GM12878 (cell line): Measurements from ENCODE around the gene CLK2. TPM values are rescaled to one million over a fixed set of nuclear protein-coding genes. Genes with fewer than 3 reads are reported as not detected.
A peak's percentile ranks its signal among the peaks of the same experiment; 100 is the strongest.

Source experiments
- ATF7 ChIP-seq: fragments of 450-650 bp; IDR thresholded peaks from 2 replicates; pipeline ENCODE4 v1.6.1; 2016; ENCODE audit warnings: low read depth, mild to moderate bottlenecking
- BHLHE40 ChIP-seq, 2 experiments: fragments of 450-650 bp in 1 of 2; IDR thresholded peaks; 2 replicates each; pipeline ENCODE4 v1.6.1; 2011 to 2017; ENCODE audit warnings: low read depth in 2 of 2, borderline replicate concordance in 1 of 2, improper control_type of control experiment in 1 of 2, low read length in 1 of 2, mild to moderate bottlenecking in 1 of 2
- DPF2 ChIP-seq: fragments of 450-650 bp; IDR thresholded peaks from 2 replicates; pipeline ENCODE4 v1.6.1; 2017; ENCODE audit warnings: mild to moderate bottlenecking
- HDGF ChIP-seq: fragments of 450-650 bp; IDR thresholded peaks from 2 replicates; pipeline ENCODE4 v1.6.1; 2016; ENCODE audit warnings: antibody characterized with exemption
- IKZF1 ChIP-seq: fragments of 450-650 bp; conservative IDR thresholded peaks from 2 replicates; pipeline ENCODE4 v1.6.1; 2017; ENCODE audit warnings: antibody characterized with exemption, mild to moderate bottlenecking
- MXI1 ChIP-seq: fragments of 150-350 bp; IDR thresholded peaks from 2 replicates; pipeline ENCODE4 v1.6.1; 2011; ENCODE audit warnings: low read depth, mild to moderate bottlenecking, inconsistent platforms, low read length, improper control_type of control experiment
- NR2C1 ChIP-seq: fragments of 450-650 bp; IDR thresholded peaks from 2 replicates; pipeline ENCODE4 v1.6.1; 2017; ENCODE audit warnings: antibody characterized with exemption, mild to moderate bottlenecking, moderate library complexity
- NRF1 ChIP-seq: conservative IDR thresholded peaks from 2 replicates; pipeline ENCODE4 v1.6.1; 2011; ENCODE audit warnings: mild to moderate bottlenecking, low read depth, low read length, improper control_type of control experiment
- PML ChIP-seq: IDR thresholded peaks from 2 replicates; pipeline ENCODE4 v1.6.1; 2012; ENCODE audit warnings: low read length, inconsistent platforms
- RUNX3 ChIP-seq: IDR thresholded peaks from 2 replicates; pipeline ENCODE4 v1.6.1; 2012; ENCODE audit warnings: low read length, inconsistent platforms
- SIN3A ChIP-seq: IDR thresholded peaks from 2 replicates; pipeline ENCODE4 v1.6.1; 2012; ENCODE audit warnings: low read depth, low read length, improper control_type of control experiment
- STAT1 ChIP-seq: fragments of 450-650 bp; conservative IDR thresholded peaks from 2 replicates; pipeline ENCODE4 v1.6.1; 2014; ENCODE audit warnings: antibody characterized with exemption, mild to moderate bottlenecking
- TCF3 ChIP-seq: IDR thresholded peaks from 2 replicates; pipeline ENCODE4 v1.6.1; 2012; ENCODE audit warnings: low read depth, mild to moderate bottlenecking, low read length, borderline replicate concordance; ENCODE audit not compliant: insufficient read depth
- YY1 ChIP-seq: IDR thresholded peaks from 2 replicates; pipeline ENCODE4 v1.6.1; 2011; ENCODE audit warnings: low read depth, mild to moderate bottlenecking, low read length
- ZNF622 ChIP-seq: fragments of 450-650 bp; IDR thresholded peaks from 2 replicates; pipeline ENCODE4 v1.6.1; 2017; ENCODE audit warnings: mild to moderate bottlenecking, inconsistent platforms
- polyA plus RNA-seq, 11 experiments: library from polyadenylated mRNA; depleted of rRNA in 4 of 11; unstranded in 6 of 11; stranded (reverse) in 5 of 11; fragments of >200 nt; fragmentation: Nextera tagmentation in 4 of 11; fragmentation: Illumina TruSeq in 1 of 11; extraction: Ambion mirVana in 4 of 11; extraction: Trizol in 1 of 11; gene quantifications; 1 replicate in 1 of 11; 2 replicates in 10 of 11; pipeline versions ENCODE4 v1.2.1 to v1.2.3, GENCODE V29; 2011 to 2016; ENCODE audit warnings: inconsistent platforms in 2 of 11, missing spikeins in 2 of 11, low read depth in 1 of 11
- total RNA-seq, 4 experiments: library from RNA; depleted of rRNA in 3 of 4; stranded (reverse); fragments of >200 nt in 3 of 4; fragmentation: Illumina TruSeq in 1 of 4; extraction: Trizol in 1 of 4; gene quantifications; 2 replicates each; pipeline versions ENCODE4 v1.2.1 to v1.2.3, GENCODE V29; 2013 to 2021
- TF ChIP-seq, protein P1 (sequence below): fragments of 450-650 bp; IDR thresholded peaks from 2 replicates; pipeline ENCODE4 v1.6.1; 2017; ENCODE audit warnings: mild to moderate bottlenecking
- TF ChIP-seq, protein P2 (sequence below): fragments of 450-650 bp; IDR thresholded peaks from 2 replicates; pipeline ENCODE4 v1.6.1; 2017; ENCODE audit warnings: mild to moderate bottlenecking, moderate library complexity
- TF ChIP-seq, protein P3 (sequence below): fragments of 450-650 bp; IDR thresholded peaks from 2 replicates; pipeline ENCODE4 v1.6.1; 2017; ENCODE audit warnings: antibody characterized with exemption, mild to moderate bottlenecking, moderate library complexity
- TF ChIP-seq, protein P4 (sequence below): fragments of 450-650 bp; IDR thresholded peaks from 2 replicates; pipeline ENCODE4 v1.6.1; 2017; ENCODE audit warnings: mild to moderate bottlenecking, low read depth, inconsistent platforms; ENCODE audit not compliant: poor library complexity, severe bottlenecking

Gene CLK2
- total and polyA plus RNA-seq, 10 of the 15 experiments (the other 5 are each of a cell fraction or from before 2014, with no cell fraction given), result 11.1 to 83.7 (median 36.7) TPM

DNA sequence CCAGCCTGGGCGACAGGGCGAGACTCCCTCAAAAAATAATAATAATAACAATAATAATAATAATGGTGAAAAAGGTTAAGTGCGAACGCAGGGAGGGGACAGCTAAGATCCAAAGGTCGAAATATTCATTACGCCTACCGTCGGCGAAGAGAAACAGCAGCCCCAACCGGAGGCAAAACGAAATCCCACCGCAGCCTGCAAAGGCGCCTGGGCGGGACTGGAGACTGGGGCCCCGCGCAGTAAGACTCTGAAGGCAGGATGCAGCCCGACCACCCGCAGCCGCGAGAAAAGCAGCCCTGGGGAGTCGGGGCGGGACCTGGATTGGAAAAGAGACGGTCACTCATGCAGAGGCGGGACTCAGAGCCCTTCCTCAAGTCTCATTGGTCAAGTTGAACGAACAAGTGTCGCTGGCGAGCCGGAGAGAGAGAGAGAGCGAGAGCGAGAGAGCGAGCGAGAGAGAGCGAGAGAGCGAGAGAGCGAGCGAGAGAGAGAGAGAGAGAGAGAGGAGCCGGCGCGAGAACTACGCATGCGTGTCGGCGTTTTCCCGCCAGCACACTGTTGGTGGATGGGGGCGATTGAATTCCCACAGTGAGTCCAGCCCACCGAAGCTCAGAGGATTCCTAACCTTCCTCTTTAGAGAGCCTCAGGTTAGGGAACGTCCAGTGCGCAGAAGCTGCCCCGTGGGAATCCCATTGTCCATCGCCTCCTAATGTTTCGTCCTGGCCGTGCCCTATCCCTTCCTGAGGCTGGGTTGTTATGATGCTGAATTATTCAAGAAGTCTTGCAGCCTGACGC is 28.7 kb downstream of the CLK2 start (continued):
- TF ChIP-seq, protein P1, sequence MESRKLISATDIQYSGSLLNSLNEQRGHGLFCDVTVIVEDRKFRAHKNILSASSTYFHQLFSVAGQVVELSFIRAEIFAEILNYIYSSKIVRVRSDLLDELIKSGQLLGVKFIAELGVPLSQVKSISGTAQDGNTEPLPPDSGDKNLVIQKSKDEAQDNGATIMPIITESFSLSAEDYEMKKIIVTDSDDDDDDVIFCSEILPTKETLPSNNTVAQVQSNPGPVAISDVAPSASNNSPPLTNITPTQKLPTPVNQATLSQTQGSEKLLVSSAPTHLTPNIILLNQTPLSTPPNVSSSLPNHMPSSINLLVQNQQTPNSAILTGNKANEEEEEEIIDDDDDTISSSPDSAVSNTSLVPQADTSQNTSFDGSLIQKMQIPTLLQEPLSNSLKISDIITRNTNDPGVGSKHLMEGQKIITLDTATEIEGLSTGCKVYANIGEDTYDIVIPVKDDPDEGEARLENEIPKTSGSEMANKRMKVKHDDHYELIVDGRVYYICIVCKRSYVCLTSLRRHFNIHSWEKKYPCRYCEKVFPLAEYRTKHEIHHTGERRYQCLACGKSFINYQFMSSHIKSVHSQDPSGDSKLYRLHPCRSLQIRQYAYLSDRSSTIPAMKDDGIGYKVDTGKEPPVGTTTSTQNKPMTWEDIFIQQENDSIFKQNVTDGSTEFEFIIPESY, result 0 out of 2 replicates have a peak, but pooled peaks have one; percentile 27
- TF ChIP-seq MXI1 (peak; percentile 59; the same call in 1 of the 2 replicates), YY1 (peak; percentile 91), SIN3A (0 out of 2 replicates have a peak, but pooled peaks have one; percentile 69), RUNX3 (peak; percentile 73), NRF1 (peak; percentile 42), BHLHE40 (IDR thresholded peaks at IDR 0.05; ENCODE audit: borderline replicate concordance in 1 of 2, low read depth in 2 of 2, low read length in 1 of 2) (peak; percentile 78 to 92), HDGF (peak; percentile 80), ZNF622 (peak; percentile 46; the same call in 1 of the 2 replicates), TCF3 (peak; percentile 88; the same call in 1 of the 2 replicates), STAT1 (peak; percentile 96), PML (peak; percentile 97; the same call in 1 of the 2 replicates), IKZF1 (peak; percentile 98), NR2C1 (peak; percentile 60; the same call in 1 of the 2 replicates), ATF7 (peak; percentile 91), DPF2 (peak; percentile 96)
- TF ChIP-seq, protein P2, sequence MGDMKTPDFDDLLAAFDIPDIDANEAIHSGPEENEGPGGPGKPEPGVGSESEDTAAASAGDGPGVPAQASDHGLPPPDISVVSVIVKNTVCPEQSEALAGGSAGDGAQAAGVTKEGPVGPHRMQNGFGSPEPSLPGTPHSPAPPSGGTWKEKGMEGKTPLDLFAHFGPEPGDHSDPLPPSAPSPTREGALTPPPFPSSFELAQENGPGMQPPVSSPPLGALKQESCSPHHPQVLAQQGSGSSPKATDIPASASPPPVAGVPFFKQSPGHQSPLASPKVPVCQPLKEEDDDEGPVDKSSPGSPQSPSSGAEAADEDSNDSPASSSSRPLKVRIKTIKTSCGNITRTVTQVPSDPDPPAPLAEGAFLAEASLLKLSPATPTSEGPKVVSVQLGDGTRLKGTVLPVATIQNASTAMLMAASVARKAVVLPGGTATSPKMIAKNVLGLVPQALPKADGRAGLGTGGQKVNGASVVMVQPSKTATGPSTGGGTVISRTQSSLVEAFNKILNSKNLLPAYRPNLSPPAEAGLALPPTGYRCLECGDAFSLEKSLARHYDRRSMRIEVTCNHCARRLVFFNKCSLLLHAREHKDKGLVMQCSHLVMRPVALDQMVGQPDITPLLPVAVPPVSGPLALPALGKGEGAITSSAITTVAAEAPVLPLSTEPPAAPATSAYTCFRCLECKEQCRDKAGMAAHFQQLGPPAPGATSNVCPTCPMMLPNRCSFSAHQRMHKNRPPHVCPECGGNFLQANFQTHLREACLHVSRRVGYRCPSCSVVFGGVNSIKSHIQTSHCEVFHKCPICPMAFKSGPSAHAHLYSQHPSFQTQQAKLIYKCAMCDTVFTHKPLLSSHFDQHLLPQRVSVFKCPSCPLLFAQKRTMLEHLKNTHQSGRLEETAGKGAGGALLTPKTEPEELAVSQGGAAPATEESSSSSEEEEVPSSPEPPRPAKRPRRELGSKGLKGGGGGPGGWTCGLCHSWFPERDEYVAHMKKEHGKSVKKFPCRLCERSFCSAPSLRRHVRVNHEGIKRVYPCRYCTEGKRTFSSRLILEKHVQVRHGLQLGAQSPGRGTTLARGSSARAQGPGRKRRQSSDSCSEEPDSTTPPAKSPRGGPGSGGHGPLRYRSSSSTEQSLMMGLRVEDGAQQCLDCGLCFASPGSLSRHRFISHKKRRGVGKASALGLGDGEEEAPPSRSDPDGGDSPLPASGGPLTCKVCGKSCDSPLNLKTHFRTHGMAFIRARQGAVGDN, result peak; percentile 63
- TF ChIP-seq, protein P3, sequence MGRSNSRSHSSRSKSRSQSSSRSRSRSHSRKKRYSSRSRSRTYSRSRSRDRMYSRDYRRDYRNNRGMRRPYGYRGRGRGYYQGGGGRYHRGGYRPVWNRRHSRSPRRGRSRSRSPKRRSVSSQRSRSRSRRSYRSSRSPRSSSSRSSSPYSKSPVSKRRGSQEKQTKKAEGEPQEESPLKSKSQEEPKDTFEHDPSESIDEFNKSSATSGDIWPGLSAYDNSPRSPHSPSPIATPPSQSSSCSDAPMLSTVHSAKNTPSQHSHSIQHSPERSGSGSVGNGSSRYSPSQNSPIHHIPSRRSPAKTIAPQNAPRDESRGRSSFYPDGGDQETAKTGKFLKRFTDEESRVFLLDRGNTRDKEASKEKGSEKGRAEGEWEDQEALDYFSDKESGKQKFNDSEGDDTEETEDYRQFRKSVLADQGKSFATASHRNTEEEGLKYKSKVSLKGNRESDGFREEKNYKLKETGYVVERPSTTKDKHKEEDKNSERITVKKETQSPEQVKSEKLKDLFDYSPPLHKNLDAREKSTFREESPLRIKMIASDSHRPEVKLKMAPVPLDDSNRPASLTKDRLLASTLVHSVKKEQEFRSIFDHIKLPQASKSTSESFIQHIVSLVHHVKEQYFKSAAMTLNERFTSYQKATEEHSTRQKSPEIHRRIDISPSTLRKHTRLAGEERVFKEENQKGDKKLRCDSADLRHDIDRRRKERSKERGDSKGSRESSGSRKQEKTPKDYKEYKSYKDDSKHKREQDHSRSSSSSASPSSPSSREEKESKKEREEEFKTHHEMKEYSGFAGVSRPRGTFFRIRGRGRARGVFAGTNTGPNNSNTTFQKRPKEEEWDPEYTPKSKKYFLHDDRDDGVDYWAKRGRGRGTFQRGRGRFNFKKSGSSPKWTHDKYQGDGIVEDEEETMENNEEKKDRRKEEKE, result 0 out of 2 replicates have a peak, but pooled peaks have one; percentile 27
- TF ChIP-seq, protein P4, sequence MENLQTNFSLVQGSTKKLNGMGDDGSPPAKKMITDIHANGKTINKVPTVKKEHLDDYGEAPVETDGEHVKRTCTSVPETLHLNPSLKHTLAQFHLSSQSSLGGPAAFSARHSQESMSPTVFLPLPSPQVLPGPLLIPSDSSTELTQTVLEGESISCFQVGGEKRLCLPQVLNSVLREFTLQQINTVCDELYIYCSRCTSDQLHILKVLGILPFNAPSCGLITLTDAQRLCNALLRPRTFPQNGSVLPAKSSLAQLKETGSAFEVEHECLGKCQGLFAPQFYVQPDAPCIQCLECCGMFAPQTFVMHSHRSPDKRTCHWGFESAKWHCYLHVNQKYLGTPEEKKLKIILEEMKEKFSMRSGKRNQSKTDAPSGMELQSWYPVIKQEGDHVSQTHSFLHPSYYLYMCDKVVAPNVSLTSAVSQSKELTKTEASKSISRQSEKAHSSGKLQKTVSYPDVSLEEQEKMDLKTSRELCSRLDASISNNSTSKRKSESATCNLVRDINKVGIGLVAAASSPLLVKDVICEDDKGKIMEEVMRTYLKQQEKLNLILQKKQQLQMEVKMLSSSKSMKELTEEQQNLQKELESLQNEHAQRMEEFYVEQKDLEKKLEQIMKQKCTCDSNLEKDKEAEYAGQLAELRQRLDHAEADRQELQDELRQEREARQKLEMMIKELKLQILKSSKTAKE, result peak; percentile 96
